ENCODE data around the gene LDB3.

The LDB3 gene

DNA sequence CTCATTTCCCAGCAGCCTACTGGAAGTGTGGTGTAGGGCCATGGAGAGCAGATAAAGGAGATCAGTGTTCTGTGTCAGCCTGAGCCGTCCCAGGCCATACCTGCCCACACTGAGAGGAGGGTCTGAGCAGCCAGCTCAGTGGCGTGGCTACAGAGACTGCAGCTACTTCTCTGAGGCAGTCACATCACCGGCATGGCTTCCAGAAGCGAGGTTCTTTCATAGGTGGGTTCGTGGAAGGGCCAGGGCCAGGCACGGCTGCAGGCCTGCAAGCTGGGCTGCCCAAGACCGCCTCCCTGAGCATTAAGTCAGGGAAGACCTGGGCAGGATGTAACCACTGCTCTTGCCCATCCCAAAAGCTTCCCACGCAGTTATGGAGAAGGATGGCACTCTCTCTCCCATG, 34.9 kb downstream of the LDB3 start:
- DNase-seq (ENCODE audit: low spot score): no peak

DNA sequence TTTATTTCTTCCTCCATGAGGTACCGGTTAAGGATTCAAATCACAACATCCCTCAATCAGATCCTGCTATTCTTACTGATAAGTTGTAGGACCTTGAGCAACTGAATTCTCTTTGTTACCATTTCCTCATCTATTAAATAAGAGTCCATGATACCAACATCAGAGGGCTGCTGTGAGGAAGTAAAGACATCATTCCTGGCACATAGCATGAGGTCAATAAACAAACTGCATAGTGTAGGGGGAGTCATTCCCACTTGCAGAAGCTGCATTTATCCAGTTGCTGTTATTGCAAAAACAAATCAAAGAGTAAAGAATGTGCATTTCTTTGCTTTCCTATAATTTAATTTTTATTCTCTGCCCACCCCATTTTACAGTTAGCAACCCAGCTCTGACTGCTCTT, 36.8 kb downstream of the LDB3 start:
- no peak for DNase-seq (ENCODE audit: low spot score)

DNA sequence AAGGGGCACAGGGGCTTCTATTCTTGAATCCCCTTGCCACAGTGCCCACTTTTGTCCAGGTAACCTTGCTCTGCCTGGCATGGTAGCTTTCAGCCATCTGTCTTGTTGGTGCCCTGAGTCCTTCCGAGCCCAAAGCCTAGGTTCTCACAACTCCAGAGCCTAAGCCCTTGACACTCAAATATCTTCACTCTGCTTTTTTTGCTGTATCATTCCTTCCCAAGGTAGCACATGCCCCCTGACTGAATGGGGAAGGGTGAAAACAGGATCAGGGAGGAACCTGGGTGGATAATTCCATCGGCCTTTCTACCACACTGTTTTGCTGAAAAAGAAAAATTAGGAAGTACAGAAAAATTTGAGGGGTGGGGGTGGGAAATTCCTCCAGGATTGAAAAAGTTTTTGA, 37.6 kb downstream of the LDB3 start:
- no peak for DNase-seq (ENCODE audit: low spot score)

DNA sequence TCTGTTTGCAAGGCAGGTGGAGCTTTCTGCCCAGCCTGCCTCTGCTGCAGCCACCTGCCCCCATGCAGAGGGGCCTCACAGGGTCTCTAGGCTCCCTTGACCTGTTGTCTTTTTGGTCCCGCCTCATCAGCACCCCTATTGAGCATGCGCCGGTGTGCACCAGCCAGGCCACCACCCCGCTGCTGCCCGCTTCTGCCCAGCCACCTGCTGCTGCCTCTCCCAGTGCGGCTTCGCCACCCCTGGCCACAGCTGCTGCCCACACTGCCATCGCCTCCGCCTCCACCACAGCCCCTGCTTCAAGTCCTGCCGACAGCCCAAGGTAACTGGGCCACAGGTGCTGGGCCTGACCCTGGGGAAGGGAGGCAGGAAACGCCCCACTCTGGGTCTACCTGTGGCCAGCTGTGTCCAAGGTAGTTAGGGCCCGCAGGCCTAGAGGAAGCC, 38.1 kb downstream of the LDB3 start:
- DNase-seq (ENCODE audit: low spot score): no peak

DNA sequence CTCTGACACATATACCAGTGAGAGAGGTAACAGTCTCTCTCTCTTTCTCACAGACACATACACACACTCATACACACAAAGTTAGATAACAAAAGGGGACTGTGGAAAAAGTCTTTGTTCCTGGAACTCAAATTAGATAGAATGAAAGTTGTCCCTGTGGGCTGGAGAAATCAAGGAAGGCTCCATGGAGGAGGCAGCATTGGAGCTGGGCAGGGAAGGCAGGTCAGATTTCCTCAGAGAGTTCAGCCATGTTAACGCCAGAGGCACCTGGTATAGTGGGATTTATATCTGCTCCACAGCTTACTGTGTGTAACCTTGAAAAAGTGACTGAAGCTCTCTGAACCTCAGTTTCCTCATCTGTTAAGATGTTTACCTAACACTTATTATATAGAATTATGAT, 38.7 kb downstream of the LDB3 start:
- no peak for DNase-seq (ENCODE audit: low spot score)

DNA sequence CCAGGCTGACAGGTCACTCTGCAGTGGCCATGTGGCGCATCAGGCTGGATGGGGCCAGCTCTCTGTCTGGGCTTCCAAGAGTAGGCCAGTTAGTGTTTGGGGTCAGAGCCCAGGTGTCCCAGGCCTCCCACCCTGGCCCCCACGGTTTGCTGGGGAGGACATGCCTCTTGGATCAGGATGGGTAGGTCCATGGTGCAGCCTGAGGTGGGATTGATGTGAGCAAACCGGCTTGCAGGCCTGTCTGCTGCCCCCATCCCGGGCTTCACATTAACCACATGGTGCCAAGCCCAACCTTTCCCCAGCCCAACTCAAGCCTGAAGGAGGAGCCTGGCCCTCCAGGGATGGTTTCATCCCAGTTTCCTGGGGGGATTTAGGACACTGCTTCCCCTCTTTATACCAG, 39.2 kb downstream of the LDB3 start:
- DNase-seq (ENCODE audit: low spot score): no peak

DNA sequence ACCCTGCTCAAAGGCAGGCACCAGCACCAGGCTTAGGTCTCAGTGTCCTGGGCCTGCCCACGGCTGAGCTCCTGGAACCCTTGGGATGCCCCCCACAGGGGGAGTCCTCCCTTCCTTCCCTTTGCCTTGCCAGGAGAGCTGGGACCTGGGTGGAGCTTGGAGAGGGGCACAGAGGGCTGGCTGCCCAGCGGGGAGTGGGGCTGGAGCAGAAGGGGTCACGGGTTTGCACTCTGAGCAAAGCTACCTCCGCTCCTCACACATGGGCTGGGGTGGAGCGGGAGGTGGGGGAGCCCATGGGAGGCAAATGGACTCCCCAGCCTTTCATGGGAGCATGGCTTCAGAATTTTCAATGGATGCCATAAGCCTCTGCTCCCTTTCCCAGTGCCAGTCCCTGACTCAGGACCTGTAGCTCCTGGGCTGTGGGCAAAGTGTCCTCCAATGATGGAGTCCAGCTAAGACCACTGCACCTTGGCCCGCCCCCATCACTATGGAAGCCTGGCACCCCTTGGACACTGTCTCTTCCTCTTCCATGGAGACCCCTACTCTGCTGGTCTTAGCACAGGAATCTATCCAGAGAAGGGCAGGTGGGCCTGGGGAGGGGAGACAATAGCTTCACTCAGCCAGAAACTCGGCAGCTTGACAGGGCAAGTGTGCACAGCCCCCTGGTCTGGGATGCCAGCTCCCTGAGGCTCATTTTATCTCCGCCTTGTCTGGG, 39.9 kb downstream of the LDB3 start:
- no peak for DNase-seq (ENCODE audit: low spot score)

DNA sequence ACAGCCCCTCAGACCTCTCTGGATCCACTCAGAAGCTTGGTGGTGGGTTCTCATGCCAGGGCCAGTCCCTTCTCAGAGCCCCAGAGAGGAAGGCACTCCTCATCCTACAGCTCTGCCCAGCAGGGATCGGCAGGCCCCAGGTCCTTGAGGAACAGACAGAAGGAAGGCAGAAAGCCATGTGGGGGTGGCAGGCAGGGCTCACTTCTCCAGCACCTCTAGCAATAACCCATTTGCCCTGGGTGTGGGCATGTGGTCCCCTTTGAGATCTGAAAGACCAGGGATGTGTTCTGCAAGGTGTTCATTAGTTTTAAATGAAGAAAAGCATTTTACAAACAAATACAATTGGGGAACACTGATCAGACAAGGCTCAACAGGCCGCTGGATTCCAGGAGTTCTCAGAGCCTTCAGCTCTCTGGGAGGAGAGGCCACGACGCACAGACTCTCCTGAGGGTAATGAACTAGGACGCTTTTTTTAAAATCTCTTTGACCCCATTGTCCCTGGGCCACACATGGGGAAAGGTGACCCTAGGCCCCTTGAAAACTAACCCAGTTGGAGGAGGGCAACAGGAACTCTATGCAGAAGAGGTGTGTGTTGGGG, 40.6 kb downstream of the LDB3 start:
- no peak for DNase-seq (ENCODE audit: low spot score)

DNA sequence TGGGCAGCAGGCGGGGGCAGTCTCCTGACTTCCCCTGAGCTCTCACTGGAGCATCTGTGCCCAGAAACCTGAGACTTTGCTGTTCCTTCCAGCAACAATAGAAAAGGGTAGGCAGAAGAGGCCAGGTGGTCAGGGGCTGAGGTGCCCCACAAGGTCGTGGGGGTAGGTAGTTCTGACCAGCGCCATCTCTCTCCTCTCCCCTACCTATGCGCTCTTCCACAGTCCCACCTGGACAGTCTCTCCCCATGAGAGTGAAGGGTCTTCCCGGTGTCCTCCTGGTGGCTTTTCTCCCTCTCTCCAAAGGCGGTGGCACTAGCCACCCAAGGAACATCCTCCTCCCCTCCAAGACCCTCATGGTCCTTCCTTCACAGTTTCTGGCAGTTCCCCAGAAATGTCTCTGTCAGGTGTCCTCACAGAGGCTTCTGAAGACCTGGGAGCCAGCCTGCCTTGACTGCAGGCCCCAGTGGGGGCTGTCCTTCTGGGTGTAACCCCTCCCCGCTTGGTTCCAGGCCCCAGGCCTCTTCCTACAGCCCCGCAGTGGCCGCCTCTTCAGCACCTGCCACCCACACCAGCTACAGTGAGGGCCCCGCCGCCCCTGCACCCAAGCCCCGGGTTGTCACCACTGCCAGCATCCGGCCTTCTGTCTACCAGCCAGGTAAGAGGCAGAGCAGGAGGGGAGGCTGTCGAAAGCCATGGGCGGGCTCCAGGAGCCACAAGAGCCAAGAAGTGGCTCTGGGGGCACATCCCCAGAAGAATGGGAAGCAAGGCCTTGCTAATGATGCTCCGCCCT, 41.3 kb downstream of the LDB3 start:
- DNase-seq (ENCODE audit: low spot score): no peak

DNA sequence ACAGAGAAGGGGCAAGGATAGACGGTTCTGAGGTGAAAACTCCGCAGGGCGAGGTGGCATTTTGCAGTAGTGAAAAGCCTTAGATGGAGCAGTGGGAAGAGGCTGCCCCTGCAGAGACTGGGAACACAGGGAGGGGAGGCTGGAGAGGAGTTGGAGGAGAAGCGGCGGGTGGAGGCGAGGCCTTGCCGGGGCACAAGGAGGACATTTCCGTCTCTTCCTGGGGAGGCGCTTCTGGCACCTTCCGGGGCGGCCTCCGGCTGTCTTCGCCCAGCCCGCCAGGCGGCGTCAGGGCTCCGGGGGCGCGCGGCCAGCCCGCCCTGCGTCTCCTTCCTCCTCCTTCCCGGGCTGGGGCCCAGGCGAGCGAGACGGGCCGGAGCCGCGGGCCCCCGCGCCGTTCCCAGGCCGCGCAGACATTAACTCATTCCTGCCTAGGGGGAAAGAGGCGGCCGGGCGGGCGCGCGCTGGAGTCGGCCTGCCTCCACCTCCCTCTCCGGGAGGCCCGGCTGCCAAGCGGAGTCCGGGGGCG, 42.7 kb downstream of the LDB3 start:
- DNase-seq (ENCODE audit: low spot score): peak; percentile 88

DNA sequence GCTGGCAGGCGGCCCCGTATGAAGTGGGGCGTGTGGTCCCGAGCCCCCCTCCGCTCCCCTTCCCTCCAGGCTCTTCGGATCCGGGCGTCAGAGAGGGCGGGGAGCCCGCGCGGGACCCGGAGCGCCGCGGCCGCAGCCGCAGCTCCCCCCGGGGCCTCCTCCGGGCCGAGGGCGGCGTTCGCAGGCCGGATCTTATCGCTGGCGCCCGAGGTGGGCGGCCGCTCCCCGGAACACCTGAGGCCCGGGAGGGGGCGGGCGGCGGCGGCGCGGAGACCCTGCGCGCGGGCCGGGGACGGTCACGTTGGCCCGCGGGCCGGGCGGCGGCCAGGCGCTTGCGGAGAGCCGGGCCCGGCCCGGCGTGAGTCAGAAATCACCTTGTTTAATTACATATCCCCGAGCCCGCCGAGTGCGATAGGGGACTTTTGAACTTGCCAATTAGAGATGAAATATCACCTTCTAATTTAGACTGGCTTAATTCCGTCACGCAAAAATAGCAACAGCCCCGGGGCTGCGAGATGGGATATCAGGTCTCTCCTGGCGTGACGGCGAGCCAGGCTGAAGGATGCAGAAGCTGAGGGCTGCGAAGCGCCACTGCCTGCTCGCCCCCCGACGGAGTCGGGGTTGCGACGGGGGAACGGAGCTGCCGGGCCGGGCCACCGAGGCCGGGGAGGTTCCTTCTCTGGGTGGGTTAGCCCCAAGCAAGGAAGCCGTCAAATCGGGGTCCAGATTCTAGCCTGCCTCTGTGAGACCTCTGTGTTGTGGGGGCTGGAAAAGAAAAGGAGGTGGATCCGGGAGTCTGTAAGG, 43.4 kb downstream of the LDB3 start:
- DNase-seq (ENCODE audit: low spot score): peak; percentile 67

DNA sequence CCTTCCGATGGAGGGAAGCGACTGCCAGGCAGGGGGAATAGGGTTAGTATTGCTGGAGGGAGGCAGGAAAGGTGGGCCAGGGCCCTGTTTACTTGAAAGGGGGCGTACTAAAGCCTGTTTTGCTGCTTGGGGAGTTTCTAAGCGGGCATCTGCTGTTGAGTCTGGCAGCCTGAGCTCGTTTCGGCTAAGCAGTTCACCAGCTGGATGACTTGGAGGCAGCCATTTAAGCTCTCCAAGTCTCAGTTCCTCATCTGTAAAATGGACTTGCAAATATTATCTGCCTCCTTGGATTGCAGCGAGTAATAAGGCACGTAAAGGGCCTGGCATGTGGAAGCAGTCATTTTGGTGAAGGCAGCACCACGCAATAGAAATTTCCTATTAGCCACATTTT, 44.0 kb downstream of the LDB3 start:
- no peak for DNase-seq (ENCODE audit: low spot score)

DNA sequence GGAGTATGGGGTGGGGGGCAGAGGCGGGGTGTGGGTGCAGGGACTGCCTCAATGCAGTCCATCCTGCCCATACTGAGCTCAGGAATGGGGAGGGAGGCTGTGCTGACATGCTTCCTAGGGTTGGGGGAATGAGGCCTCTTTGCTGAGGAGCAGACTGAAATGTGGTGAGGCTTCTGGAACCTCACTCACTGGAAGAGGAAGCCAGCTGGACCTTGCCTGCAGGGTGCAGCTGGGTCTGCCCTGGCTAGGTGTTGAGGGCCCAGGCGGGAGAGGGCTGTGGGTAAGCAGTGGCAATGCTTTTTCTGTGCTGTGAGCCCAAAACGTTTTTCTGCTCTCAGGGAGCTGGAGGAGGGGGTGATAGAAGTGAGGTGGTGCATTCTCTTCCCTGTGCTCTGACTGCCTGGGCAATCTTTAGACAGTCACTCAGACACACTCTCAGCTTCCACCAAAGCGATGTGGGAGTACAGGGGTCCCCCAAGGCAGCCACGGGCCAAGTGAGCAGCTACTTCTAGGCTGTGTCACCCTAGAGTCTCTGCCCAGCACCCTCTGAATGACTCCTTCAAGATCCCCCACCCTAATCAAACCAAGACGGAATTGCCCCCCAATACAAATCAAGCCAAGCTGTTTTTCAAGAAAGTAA, 47.0 kb downstream of the LDB3 start:
- DNase-seq (ENCODE audit: low spot score): no peak

DNA sequence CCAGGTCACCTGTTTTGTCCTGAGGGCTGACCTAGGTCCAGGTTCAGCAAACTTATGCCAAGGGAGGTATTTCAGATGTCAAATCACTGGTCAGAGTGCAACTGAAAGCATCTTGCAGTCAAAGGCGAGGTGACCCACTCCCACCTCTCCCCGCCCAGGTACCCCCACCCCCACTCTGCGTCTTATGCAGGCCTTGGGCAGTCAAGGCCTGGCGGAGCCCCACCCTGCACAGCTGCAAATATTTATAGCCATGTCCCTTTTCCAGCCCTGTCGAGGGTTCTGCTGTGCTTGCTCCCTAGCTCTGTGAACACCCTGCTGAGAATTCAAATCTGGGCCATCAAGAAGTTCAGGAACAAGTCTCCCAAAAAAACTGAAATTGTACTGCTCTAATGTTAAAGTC, 47.5 kb downstream of the LDB3 start:
- no peak for DNase-seq (ENCODE audit: low spot score)

DNA sequence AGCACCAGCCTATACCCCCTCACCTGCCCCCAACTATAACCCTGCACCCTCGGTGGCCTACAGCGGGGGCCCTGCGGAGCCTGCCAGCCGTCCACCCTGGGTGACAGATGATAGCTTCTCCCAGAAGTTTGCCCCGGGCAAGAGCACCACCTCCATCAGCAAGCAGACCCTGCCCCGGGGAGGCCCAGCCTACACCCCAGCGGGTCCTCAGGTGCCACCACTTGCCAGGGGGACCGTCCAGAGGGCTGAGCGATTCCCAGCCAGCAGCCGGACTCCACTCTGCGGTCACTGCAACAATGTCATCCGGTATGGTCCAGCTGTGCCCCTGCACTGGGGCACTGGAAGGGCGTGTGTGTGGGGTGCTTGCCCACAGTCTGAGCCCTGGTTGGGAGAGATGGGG, 48.2 kb downstream of the LDB3 start:
- no peak for DNase-seq (ENCODE audit: low spot score)

DNA sequence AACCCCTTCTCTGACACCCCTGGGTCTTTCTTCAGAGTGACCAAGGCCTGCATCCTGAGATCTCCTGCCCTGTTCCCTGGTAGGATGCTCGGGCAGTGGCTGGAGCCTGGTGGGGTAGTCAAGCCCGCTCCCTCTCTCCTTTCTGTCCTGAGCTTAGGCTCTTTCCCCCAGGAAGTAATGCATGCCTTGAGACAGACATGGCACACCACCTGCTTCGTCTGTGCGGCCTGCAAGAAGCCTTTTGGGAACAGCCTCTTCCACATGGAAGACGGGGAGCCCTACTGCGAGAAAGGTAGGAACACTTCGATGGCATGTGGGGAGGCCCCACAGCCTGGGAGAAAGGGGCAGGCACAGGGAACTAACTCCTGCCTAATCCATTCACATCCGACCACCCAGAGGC, 50.2 kb downstream of the LDB3 start:
- DNase-seq (ENCODE audit: low spot score): no peak

DNA sequence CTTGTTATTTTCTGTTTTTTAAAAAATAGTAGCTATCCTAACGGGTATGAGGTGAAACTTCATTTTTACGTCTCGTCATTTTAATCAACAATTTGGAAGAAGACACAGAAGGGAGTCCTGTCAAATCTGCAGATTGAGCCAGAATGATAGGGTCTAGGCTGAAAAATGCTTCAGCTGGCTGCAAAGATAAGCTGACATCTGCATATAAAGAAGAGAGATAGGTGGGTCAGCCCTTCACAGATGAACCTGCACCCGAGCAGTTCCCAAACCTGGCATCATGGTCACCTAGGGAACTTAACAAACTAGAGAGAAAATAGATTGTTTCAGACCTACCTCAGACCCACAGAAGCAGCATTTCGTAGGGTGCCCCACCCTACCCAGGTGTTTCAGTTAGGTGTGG, 52.9 kb downstream of the LDB3 start:
- no peak for DNase-seq (ENCODE audit: low spot score)

DNA sequence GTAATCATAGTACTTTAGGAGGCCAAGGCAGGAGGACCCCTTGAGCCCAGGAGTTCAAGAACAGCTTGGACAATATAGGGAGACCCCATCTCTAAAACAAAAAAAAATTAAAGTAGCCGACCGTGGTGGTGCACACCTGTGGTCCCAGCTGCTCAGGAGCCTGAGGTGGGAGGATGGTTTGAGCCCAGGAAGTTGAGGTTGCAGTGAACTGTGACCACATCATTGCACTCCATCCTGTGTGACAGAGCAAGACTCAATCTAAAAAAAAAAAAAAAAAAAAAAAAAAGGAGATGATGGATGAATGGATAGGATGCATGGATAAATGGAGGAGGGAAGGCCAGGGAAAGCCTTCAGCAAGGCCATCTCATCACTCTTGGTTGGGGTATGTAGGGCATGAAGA, 54.7 kb downstream of the LDB3 start:
- no peak for DNase-seq (ENCODE audit: low spot score)

DNA sequence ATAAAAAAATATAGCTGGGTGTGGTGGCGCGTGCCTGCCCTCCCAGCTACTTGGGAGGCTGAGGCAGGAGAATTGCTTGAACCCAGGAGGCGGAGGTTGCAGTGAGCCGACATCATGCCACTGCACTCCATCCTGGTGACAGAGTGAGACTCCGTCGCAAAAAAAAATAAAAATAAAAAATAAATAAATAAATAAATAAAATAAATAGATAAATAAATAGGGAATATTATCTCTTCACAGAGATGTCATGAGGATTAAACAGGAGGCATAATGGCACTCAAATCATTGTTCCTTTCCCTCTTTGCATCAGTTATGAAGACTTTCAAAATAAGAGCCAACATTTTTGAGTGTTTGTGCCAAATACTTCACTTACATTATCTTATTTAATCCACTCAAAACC, 56.1 kb downstream of the LDB3 start:
- DNase-seq (ENCODE audit: low spot score): no peak

DNA sequence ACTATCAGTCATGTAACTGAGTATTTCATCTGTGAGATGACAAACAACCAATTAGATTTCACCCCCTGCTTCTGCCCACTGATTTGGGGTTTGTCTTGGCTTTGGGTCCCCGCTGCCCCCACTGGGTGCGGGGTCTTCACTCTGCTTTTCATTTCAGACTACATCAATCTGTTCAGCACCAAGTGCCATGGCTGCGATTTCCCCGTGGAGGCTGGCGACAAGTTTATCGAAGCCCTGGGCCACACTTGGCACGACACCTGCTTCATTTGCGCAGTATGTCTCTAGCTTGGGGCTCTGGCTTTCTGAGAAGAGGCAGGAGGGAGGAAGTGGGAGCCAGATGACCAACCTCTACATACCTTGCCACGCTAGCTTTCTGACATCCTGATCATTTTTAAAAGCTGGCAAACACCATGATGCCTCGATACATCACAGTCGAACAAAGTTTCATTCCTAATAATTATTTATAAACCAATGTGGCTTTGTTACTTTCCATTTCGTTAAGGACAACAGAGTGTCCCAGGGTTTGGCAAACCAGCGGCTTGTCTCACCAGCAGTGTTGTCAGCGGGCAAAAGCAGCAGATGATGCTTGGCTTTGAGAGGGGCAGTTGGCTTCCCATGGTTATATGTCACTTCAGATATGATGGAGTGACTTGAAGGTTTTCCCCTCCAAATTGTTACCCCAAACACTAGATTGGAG, 57.8 kb downstream of the LDB3 start:
- no peak for DNase-seq (ENCODE audit: low spot score)

DNA sequence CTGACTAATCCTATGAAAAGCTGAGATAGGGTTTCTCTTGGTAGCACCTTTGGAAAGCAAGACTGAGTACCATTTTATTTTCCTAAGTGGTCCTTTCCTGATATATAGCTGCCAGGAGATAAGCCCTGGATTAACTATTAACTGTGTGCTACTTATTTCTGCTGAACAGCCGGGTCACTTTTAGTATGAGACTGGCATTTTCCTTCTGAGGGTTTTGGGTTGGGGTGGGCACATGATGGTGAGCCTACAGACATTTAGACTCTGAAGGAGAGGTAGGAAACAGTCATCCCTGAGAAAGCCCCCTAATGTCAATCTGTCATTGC, 58.3 kb downstream of the LDB3 start:
- no peak for DNase-seq (ENCODE audit: low spot score)

Measured in SK-N-DZ (cell line).